HEK293 (cell line): ENCODE results near the gene PAIP2.

Source experiments
- CTCF ChIA-PET: fragments of 350-600 bp; formaldehyde crosslinking; extraction: SDS; loops from one replicate; lab custom pipeline; 2021; ENCODE audit warnings: antibody characterized with exemption; lab: Yijun Ruan, JAX
- POLR2A ChIA-PET: fragments of 300-600 bp; formaldehyde crosslinking; extraction: SDS; loops from one replicate; lab custom pipeline; 2020; ENCODE audit warnings: antibody characterized with exemption, inconsistent platforms; lab: Yijun Ruan, JAX
- H3K27ac ChIP-seq: fragments of 200-500 bp; sonication (Bioruptor generic); 2 replicates; pipeline ENCODE4 v1.5.1; 2014; ENCODE audit warnings: low read depth, low read length, control low read depth, inconsistent platforms; ENCODE audit errors: extremely low read depth
- H3K36me3 ChIP-seq, 2 experiments: fragments of 200-500 bp in 1 of 2; sonication (Bioruptor generic) in 1 of 2; 1 replicate in 1 of 2; 2 replicates in 1 of 2; pipeline ENCODE4 v1.5.1; 2014 to 2017; ENCODE audit warnings: inconsistent platforms in 2 of 2, low read length in 2 of 2; ENCODE audit not compliant: control insufficient read depth in 2 of 2, insufficient read depth in 1 of 2
- H3K4me1 ChIP-seq: fragments of 200-500 bp; sonication (Bioruptor generic); 2 replicates; pipeline ENCODE4 v1.5.1; 2014; ENCODE audit warnings: mild to moderate bottlenecking, low read length, inconsistent platforms; ENCODE audit not compliant: control insufficient read depth, insufficient read depth
- H3K4me3 ChIP-seq: 2 replicates; pipeline ENCODE4 v1.5.1; 2011; ENCODE audit warnings: low read depth, mild to moderate bottlenecking, control low read depth, low read length, moderate library complexity
- H3K9me3 ChIP-seq: fragments of 200-500 bp; sonication (Bioruptor generic); 2 replicates; pipeline ENCODE4 v1.5.1; 2014; ENCODE audit warnings: low read depth, low read length, inconsistent platforms; ENCODE audit not compliant: control insufficient read depth, insufficient read depth
- GFI1B ChIP-seq: fragments of 450-650 bp; formaldehyde crosslinking; IDR thresholded peaks from 2 replicates; pipeline ENCODE4 v1.5.1; 2016; ENCODE audit warnings: missing biosample characterization, missing genetic modification characterization
- GLIS1 ChIP-seq: fragments of 450-650 bp; formaldehyde crosslinking; IDR thresholded peaks from 2 replicates; pipeline ENCODE4 v1.5.1; 2016; ENCODE audit warnings: missing biosample characterization, missing genetic modification characterization
- GLIS2 ChIP-seq: fragments of 450-650 bp; formaldehyde crosslinking; IDR thresholded peaks from 2 replicates; pipeline ENCODE4 v1.5.1; 2016; ENCODE audit warnings: missing biosample characterization, missing genetic modification characterization
- TSHZ1 ChIP-seq: fragments of 450-650 bp; formaldehyde crosslinking; IDR thresholded peaks from 2 replicates; pipeline ENCODE4 v1.5.1; 2016; ENCODE audit warnings: missing biosample characterization, missing genetic modification characterization, borderline replicate concordance
- ZBTB26 ChIP-seq: fragments of 450-650 bp; formaldehyde crosslinking; optimal IDR thresholded peaks from 2 replicates; pipeline ENCODE3; 2016; ENCODE audit warnings: missing biosample characterization, mild to moderate bottlenecking, missing genetic modification characterization
- ZBTB48 ChIP-seq: fragments of 450-650 bp; formaldehyde crosslinking; IDR thresholded peaks from 2 replicates; pipeline ENCODE4 v1.5.1; 2016; ENCODE audit warnings: missing biosample characterization, missing genetic modification characterization
- ZFHX2 ChIP-seq: fragments of 450-650 bp; formaldehyde crosslinking; conservative IDR thresholded peaks from 2 replicates; pipeline ENCODE4 v1.5.1; 2016; ENCODE audit warnings: missing biosample characterization, missing genetic modification characterization
- ZNF133 ChIP-seq: fragments of 450-650 bp; formaldehyde crosslinking; IDR thresholded peaks from 2 replicates; pipeline ENCODE4 v1.5.1; 2016; ENCODE audit warnings: missing biosample characterization, missing genetic modification characterization
- ZNF146 ChIP-seq: fragments of 450-650 bp; formaldehyde crosslinking; IDR thresholded peaks from 2 replicates; pipeline ENCODE4 v1.5.1; 2016; ENCODE audit warnings: missing biosample characterization, missing genetic modification characterization
- ZNF501 ChIP-seq: fragments of 450-650 bp; formaldehyde crosslinking; IDR thresholded peaks from 2 replicates; pipeline ENCODE4 v1.5.1; 2016; ENCODE audit warnings: missing biosample characterization, missing genetic modification characterization
- ZNF521 ChIP-seq: fragments of 450-650 bp; formaldehyde crosslinking; IDR thresholded peaks from 2 replicates; pipeline ENCODE4 v1.5.1; 2017; ENCODE audit warnings: missing biosample characterization, mild to moderate bottlenecking, missing genetic modification characterization
- ZNF645 ChIP-seq: fragments of 450-650 bp; formaldehyde crosslinking; IDR thresholded peaks from 2 replicates; pipeline ENCODE4; 2016; ENCODE audit warnings: missing biosample characterization, missing genetic modification characterization
- ZSCAN16 ChIP-seq: fragments of 450-650 bp; formaldehyde crosslinking; IDR thresholded peaks from 2 replicates; pipeline ENCODE4 v1.5.1; 2016; ENCODE audit warnings: missing biosample characterization, missing genetic modification characterization
- TF ChIP-seq, protein P1 (sequence below): fragments of 450-650 bp; formaldehyde crosslinking; IDR thresholded peaks from 2 replicates; pipeline ENCODE4 v1.5.1; 2016; ENCODE audit warnings: missing biosample characterization, missing genetic modification characterization

Gene PAIP2

GRCh38 chr5:139297439-139298133 lies 44.1 kb upstream of the PAIP2 start (continued):
- 0 out of 2 replicates have a peak, but pooled peaks have one; percentile 26 for TF ChIP-seq TSHZ1

DNA sequence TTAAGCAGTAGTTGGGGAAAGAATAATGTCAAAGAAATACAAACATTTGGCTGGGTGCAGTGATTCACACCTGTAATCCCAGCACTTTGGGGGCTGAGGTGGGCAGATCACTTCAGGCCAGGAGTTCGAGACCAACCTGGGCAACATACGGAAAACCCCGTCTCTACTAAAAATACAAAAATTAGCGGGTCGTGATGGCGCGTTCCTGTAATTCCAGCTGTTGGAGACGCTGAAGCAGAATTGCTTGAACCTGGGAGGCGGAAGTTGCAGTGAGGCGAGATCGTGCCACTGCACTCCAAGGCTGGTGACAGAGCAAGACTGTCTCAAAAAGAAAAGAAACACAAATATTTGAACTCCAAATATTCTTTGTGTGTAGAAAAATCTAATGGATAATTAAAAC lies 43.4 kb upstream of the PAIP2 start:
- Histone ChIP-seq H3K9me3 (no peaks in the 10 kb centered on the region), H3K4me1 (peaks cover 57% of the 10 kb centered on the region), H3K27ac (no peak overlapping the region), H3K36me3 (peaks cover 0 to 8% of the 10 kb centered on the region in 2 experiments; a peak in 2 of 3 replicates), H3K4me3 (no peak overlapping the region)
- POLR2A ChIA-PET: no interaction called here
- TF ChIP-seq, protein P1, sequence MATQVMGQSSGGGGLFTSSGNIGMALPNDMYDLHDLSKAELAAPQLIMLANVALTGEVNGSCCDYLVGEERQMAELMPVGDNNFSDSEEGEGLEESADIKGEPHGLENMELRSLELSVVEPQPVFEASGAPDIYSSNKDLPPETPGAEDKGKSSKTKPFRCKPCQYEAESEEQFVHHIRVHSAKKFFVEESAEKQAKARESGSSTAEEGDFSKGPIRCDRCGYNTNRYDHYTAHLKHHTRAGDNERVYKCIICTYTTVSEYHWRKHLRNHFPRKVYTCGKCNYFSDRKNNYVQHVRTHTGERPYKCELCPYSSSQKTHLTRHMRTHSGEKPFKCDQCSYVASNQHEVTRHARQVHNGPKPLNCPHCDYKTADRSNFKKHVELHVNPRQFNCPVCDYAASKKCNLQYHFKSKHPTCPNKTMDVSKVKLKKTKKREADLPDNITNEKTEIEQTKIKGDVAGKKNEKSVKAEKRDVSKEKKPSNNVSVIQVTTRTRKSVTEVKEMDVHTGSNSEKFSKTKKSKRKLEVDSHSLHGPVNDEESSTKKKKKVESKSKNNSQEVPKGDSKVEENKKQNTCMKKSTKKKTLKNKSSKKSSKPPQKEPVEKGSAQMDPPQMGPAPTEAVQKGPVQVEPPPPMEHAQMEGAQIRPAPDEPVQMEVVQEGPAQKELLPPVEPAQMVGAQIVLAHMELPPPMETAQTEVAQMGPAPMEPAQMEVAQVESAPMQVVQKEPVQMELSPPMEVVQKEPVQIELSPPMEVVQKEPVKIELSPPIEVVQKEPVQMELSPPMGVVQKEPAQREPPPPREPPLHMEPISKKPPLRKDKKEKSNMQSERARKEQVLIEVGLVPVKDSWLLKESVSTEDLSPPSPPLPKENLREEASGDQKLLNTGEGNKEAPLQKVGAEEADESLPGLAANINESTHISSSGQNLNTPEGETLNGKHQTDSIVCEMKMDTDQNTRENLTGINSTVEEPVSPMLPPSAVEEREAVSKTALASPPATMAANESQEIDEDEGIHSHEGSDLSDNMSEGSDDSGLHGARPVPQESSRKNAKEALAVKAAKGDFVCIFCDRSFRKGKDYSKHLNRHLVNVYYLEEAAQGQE (tag by site-specific recombination): no peak
- TF ChIP-seq ZFHX2 (tag by site-specific recombination): no peak
- TF ChIP-seq ZBTB48 (tag by site-specific recombination): no peak
- TF ChIP-seq GLIS2: no peak
- TF ChIP-seq ZNF146 (tag by site-specific recombination): 0 out of 2 replicates have a peak, but pooled peaks have one; percentile 1
- no peak for TF ChIP-seq ZNF501 (tag by site-specific recombination)
- no peak for TF ChIP-seq ZSCAN16 (tag by site-specific recombination)
- 0 out of 2 replicates have a peak, but pooled peaks have one; percentile 10 for TF ChIP-seq GFI1B (tag by site-specific recombination)
- TF ChIP-seq ZBTB26 (tag by site-specific recombination): peak; percentile 12
- TF ChIP-seq ZNF133 (tag by site-specific recombination): no peak
- TF ChIP-seq ZNF521 (tag by site-specific recombination): no peak
- TF ChIP-seq ZNF645 (tag by site-specific recombination): no peak
- 0 out of 2 replicates have a peak, but pooled peaks have one; percentile 10 for TF ChIP-seq GLIS1 (tag by site-specific recombination)
- CTCF ChIA-PET: no interaction called here
